ENCODE data around the gene EFCAB6.

DNA sequence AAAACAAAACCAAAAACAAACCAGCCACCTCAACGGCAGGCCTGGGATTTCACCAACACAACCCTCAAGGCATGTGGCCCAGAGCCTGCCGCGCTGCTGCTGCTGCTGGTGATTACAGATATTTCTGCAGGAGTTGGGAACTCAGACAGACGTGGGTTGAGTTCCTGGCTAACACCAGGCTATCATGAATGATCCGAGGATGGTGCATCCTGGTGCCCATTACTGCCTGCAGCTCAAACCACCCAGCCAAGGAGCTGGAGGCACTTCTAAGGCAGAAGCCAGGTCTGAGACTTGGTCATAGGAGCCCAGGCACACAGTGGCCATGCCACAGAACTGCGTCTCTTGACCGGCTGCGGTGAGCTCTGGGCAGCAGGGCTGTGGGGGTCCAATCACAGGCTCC is 248.5 kb downstream of the EFCAB6 start:
- TF ChIP-seq, protein P1, sequence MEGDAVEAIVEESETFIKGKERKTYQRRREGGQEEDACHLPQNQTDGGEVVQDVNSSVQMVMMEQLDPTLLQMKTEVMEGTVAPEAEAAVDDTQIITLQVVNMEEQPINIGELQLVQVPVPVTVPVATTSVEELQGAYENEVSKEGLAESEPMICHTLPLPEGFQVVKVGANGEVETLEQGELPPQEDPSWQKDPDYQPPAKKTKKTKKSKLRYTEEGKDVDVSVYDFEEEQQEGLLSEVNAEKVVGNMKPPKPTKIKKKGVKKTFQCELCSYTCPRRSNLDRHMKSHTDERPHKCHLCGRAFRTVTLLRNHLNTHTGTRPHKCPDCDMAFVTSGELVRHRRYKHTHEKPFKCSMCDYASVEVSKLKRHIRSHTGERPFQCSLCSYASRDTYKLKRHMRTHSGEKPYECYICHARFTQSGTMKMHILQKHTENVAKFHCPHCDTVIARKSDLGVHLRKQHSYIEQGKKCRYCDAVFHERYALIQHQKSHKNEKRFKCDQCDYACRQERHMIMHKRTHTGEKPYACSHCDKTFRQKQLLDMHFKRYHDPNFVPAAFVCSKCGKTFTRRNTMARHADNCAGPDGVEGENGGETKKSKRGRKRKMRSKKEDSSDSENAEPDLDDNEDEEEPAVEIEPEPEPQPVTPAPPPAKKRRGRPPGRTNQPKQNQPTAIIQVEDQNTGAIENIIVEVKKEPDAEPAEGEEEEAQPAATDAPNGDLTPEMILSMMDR (IDR thresholded peaks at IDR 0.05; ENCODE audit: low read depth, low read length, poor library complexity, severe bottlenecking): no peak
- no peak for TF ChIP-seq EZH2phosphoT487 (IDR thresholded peaks at IDR 0.05; ENCODE audit: borderline replicate concordance, low read length)

Data from DOHH2 (cell line).